HG02623 (cell line): ENCODE data around the gene SNRPD3.
A peak's percentile ranks its signal among the peaks of the same experiment; 100 is the strongest.

Experiments used
- ATAC-seq: cut with Tn5 transposase; IDR thresholded peaks from one replicate; pipeline ENCODE4 v1.9.1; 2021; ENCODE audit warnings: moderate library complexity; ENCODE audit not compliant: unreplicated experiment

The SNRPD3 gene

DNA sequence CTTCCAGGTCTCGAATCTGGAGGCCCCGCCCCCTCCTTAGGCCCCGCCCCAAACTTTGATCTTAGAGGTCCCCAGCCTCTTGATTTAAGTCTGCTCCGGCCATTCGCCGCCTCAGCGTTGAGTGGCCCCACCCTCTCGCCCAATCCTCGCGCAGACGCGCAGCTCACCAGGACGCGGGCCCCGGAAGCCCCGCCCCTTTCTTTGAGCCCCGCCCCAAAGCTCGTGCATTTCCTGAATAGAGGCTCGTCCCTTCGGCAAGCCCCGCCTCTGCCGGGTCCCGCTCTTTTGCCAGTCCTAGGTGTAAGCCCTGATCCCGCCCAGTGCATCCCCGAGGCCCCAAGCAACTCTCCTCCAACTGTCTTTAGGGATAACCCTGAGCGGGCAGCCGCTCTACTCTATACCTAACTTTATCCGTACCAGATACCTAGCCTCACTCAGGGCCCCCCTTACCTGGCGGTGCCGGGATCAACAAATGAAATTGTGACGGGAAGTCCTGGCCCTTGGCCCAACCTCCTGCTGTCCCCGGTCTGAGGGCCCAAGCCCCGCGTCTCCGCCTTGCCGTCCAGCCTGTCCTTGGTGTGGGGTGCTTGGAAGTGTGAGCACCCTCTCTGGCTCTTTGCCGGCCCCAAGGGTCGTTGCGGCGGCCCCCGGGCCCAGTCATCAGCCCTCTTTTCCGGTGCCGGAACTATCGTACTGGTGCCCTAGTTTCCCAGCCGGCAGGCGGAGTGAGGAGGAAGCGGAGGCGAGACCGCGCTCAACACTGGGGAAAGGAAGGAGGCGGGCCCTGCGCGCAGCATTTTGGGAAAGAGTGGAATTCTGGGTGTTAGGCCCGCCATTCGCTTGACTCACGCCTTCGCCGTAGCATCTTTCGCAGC lies at the start of gene SNRPD3:
SNRPD3 (plus strand) TSS at position 835 of the 875 bp plus-strand sequence. CDS start 1,676 bp downstream, outside the sequence.
- peak; percentile 61 for ATAC-seq

DNA sequence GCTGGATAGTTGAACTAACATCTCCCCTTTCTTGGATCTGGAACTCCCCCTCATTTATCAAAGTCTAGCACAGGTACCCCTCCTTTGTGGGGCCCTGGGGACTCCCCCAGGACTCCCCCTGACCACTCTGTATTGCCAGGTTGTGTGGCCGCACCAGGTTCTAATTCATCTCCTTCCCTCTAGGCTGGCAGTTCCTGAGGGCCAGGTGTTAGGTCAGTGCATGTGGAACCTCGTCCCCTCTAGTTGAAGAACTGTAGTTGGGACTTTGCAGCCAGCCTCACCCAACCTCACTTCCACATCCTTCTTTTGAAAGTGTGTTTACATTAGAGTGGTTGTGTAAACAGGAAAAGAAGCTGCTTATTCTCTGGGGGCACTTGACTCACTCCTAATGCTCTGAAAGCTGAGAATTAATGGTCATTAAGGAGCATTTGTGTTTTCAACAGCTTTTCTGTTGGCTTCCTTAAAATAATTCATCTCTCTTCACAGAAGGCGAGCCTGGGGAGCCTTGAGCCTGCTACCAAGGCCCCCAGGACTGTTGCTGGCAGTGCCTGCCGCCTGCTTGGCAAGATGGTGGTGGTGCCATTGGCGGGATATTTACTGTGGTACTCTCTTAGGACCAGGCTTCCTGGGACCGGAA lies 48.9 kb upstream of the SNRPD3 start:
- no peak for ATAC-seq

DNA sequence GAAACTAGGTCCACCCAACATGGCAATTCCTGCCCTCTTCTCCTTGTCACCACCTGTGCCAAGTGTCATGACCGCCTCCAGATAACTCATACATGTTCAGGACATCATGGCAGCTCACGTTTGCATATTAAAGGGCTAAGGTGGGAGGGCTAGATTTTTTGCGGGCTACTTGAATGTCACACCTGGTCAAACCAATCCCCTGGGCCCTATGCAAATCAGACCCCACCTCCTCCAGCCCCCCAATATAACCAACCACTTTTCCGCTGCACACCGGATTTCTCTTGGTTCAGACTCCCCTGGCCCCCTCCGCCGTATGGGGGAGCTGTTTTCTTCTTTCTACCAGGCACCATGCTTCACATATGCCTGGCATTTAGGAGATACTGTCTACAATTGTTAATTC lies 48.1 kb upstream of the SNRPD3 start:
- ATAC-seq, result no peak

DNA sequence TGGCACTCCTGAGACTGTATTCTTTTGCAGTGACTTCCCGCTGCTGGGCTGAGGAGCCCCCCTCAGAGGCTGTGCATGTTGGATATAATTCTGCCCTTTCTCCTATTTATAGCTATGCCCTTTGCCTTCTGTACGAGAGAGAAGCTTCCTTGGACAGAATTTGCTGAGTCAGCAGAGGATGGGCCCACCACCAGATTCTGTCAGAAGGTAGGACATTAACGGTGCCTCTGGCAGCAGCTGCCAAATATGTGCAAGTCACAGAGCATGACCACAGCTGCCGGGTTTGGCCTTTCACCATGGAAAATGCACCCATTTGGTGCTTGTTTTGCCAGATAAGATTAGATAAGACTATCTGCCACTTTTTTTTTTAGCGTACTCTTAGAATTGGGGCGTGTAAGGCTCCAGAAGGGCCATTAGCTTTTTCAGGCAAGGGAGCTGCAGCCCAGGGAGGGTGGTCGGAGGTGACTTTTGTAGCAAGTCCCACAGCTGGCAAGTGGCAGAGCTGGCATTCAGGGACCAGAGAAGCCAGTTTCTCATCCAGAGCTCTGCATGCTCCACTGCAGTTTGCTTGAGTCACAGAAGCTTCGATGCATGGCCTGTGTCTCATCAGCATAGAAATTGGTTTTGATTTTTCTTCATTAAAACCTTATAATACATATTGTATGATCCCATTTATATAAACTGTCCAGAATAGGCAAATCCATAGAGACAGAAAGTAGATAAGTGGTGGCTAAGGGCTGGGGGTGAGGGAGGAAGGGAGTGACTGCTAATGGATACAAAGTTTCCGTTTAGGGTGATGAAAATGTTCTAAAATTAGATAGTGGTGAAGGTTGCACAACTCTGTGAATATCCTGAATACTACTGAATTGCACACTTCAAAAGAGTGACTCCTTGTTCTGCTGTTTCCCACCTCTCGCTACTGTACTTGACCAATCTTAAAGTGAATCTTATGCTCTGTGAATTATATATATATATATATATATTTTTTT lies 44.9 kb upstream of the SNRPD3 start:
- no peak for ATAC-seq

DNA sequence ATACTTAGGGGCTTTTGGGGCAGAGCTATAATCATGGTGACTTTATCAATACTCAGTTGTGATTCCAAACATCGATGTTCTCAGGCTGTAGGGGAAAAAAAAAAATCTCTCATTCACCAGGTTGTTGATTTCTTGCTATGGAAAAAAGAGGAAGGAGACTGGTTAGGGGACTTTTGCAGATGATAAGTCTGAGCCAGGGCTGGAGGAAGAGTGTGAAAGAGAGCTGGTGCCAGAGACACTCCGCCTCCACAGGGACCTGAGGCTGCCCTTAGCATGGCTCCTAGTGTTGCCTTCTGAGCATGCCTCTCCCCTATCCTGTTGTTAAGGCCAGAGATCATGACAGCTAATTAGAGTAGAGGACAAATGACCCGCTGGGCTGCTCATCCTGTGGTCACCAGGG lies 43.8 kb upstream of the SNRPD3 start:
- no peak for ATAC-seq

DNA sequence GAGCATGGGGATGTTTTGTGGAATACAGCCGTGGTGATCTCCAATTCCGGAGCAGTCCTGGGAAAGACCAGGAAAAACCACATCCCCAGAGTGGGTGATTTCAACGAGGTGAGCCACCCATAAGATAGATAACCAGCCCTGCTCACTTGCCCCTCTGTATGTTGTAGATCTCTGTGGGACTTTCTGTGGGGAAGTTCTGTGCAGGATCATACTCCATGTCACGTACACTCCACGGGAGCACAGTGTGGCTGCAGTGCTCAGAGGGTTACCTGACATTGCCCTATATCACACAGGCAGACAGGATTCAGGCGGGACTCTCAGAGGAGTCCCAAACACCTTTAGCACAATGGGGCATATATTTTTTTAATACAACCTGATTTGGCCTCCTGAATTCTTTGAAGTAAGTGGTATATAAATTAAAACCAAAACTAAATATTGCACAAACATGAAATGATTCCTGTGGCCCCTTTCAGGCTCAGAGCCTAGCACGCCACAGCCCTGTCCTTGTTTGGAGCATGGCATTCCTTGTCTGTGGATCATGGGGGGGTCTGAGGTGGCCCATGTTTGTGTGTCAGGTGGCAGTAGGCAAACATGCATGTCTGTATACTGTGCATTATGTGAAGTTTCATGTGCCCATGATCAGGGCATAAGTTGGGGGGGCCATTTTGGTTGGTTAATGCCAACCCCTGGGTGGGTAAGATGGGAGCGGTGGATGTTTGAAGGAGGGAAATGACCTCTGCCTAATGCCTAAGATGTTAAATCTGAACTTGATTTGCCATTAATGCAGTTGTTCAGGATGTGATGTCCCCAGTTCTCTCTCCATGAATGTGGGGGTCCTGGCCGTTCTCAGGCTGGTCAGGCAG lies 42.2 kb upstream of the SNRPD3 start:
- no peak for ATAC-seq

DNA sequence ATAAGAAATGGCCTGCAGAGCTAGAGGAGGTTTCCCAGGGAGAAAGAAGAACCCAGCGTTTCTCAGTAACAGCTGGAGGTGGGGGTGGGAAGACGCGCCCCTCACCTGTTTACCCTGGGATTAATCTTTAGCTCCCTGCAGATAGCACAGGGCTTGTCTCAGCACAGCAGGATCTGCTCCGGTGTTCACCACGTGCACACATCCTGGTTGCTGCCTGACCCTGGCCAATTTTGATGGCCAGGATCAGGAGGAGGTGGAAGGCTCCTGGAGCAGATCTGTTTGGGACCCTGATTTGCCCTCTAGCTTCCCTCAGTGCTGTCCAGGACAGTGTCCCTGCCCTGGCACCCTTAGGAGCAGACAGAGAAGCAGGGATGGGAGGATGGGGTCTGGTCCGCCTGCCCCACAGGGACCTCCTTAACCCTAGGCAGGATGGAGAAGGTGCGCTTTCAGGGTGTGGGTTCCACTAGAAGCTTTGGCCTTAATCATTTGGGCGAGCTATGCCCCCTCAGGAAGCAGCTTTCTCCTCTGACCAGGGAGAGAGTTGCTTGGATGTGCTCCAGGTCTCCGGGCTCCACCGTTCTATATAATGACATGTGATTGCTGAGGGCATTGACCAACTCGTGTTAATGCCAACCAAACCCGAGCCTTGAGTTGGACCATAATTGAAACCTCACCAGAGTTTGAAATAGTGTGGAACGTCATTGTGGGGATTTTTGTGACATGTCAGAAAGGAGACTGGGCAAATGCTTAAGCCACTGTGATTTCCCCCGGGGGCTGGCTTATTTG lies 41.4 kb upstream of the SNRPD3 start:
- ATAC-seq, result no peak

DNA sequence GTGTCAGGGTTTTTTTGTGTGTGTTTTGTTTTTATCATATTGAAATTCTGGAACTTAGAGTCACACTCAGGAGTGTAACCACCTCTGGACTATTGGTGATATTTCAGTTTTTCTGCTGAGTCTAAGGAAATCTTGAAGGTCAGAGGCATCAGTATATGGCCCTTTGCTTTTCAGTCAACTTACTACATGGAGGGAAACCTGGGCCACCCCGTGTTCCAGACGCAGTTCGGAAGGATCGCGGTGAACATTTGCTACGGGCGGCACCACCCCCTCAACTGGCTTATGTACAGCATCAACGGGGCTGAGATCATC lies 40.8 kb upstream of the SNRPD3 start:
- ATAC-seq, result no peak

DNA sequence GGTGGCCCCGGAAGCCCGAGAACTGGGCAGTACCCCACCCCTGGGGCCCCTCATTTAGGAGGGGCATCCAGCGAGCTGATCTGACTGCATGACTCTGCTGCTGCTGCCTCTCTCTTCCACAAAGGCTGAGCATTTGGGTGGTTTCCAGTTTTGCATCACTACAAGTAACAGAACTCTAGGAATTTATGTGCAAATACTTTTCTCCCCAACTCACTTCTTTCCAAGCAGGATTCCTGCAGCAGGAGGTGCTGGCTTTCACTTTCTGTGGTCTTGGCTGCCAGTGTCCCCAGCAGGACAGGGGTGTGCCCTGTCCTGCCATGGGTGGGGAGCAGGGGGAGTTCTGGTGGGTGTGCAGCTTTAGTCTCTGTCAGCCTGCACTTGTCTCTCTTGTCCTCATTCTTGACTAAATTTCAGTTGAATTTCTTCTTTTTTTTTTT lies 39.5 kb upstream of the SNRPD3 start:
- ATAC-seq, result no peak

DNA sequence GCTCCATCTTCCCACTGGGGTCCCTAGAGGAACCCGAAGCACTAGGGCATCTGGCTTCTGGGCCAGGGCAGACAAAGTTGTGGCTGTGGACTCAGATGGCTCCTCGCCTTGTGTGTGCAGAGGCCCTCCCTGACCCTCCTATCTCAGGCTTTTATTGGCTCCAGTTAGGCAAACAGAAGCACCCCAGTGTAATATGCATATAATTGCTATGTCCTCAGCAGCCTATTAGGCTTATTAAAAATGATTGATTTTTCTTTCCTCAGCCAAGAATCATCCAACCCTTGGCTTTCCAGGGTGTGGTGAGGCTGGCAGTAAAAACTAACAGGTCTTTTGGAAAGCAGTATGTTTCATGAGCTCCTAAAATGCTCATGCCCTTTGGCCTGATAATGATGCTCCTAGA lies 38.4 kb upstream of the SNRPD3 start:
- ATAC-seq, result no peak

DNA sequence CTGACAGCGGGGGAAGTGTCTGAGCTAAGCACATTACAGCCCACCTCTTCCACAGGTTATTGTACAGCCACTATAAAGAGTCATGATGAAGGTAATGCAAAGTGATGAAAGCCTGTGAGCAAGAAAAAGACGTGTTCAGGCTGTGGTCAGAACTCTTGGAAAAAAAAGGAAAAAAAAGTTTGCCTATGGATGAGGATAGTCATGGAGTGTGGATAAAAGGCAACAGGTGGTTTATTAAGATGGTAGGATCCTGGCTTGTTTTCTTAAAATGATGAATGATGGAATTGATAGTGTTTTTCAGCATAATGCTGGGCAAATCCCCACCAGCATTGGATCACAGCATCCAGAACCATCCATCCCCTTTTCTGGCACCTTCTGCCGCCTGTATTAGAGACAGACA lies 37.6 kb upstream of the SNRPD3 start:
- no peak for ATAC-seq

DNA sequence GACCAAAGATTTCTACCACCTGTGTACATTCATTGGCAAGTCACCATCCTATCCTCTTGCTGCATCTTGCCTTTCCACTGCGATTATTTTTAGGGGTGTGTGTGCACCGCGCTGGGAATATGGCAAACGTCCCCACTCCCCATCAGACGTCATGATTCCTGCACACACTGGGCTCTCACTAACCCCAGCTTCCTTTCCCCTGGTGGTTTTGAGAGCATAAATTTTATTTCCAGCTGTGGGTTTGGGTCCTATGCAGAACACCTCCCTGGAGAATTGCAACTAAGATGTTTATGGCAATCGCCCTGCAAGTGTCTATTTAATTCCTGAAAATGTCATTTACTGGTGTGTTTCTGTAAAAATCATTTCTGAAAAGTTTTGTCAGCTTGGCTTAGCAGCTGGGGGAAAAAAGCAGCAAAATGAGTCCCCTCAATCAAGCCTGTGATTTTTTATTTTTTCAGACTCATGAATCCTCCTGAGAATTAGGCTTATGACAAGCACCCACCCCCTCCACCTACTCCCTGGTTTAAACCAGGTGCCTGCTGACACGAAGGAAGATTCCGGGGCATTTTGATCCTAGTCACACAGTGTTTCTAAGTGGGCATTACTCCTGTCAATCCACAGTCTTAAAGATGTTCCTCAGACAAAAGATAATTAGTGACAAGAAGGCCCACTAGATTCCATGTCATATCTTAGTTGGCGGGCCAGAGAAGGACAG lies 36.9 kb upstream of the SNRPD3 start:
- no peak for ATAC-seq

DNA sequence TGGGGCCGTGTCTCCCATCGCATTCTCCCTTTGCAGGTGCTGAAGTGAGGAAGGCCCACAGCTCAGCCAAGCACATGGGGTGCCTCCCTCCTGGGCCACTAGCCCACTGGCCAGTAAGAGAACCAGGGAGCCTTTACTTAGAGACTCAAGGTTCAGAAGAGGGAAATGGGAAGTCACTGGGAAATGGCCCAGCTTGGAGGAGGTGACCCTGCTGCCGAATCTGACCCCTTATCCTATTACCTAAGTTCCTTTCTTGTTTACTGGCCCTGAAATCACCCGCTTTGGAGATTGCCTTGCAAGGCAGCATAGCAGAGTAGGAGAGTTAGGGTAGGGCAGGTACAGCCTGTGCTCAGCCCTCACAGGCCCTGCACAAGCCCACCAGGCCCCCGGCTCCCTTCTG lies 36.3 kb upstream of the SNRPD3 start:
- ATAC-seq, result no peak

DNA sequence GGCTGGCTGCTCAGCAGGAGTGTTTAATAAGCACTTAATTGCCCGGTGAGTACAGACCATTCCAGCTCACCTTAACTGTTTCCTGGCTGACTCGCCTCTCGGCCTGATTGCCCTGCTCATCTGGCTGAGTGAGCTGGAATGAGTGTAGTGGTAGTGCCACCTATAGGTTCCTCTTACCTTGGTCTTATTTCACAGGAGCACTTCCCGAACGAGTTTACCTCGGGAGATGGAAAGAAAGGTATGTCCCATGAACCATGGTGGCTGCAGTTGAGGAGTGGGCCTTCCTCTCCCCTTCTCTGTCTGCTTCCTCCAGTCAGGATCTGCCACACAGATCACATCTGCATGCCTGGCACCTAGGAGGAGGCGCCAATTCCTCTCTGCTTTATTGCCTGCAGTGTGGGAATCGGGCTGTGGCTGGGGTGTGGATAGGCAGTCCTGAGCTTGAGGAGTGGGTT lies 34.0 kb upstream of the SNRPD3 start:
- no peak for ATAC-seq

DNA sequence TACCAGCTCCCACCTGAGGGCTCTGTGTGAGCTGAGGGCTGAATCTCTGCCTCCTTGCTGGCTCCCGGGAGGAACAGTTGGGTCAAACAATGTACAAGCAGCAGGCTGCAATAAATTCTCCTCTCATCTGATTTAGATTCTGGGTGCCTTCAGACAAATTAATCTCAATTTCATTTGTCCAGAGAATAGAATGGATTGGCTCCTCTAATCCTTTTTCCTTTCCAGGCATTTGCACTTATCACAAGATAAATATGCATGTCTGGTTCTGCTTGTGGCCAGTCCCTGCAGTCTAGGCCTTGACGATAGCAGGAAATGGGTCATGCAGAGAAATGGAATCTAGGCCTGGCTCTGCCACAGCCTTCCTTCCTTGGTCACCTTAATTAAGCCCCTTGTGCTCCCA lies 31.9 kb upstream of the SNRPD3 start:
- no peak for ATAC-seq

DNA sequence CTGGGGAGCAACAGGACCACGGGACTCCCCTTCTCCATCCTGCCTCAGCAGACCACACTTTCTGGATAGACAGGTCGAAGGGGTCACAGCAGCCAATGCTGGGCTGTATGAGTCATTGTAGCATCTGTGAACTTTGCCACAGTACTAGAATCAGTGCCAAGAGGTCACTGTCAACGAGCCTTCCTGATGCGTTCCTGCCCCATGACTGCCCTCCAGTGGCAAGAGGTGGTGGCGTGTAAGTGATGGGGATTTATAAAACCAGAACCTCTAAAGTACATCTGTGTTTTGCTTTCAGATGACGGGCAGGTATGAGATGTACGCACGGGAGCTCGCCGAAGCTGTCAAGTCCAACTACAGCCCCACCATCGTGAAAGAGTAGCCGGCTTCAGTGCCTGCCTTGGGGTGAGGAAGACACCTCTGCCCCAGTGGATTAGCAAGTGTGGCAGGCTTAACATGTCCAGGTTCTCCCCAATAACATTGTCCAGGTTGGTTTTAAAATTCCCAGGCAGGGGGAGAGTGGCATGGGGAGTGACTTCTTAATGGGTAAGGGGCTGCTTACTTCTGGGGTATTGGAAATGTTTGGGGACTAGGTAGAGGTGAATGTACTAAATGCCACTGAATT lies 30.3 kb upstream of the SNRPD3 start:
- ATAC-seq, result peak; percentile 45

DNA sequence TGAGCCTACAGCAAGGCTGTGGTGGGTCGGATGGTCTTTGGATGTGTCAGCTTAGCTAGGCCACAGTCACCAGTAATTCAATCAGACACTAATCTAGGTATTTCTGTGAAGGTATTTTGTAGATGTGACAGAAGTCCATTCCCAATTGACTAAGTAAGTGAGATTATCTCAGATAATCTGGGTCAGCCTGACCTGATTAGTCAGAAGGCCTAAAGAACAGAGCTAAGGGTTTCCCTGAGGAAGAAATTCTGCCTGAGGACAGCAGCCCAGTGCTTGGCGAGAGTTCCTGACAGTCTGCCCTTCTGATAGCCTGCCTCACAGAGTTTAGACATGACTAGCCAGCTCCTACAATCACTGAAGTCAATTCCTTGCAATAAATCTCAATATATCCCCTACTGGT lies 29.6 kb upstream of the SNRPD3 start:
- ATAC-seq, result no peak

DNA sequence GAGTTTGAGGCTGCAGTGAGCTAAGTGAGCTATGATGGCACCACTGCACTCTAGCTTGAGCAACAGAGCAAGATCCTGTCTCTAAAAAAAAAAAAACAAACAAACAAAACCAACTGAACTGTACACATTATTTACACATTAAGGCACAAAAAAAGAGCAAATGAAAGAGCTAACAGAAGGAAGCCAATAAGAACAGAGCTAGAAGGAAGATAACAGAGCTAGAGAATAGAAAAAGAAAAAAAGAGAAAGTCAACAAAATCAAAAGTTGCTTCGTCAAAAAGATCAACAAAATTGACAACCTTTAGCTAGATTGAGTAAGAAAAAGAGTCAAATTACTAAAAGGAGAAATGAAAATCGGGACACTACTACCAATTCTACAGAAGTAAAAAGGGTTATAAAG lies 25.9 kb upstream of the SNRPD3 start:
- ATAC-seq, result no peak
